PC-3 (cell line): ENCODE measurements around the gene ZNF878. TPM values are rescaled to one million over a fixed set of nuclear protein-coding genes. Genes with fewer than 3 reads are reported as not detected.

ENCODE experiments used
- ATAC-seq: fragments of 200-7000 bp; cut with Tn5 transposase; 2 replicates; pipeline ENCODE4 v1.9.1; 2020; ENCODE audit warnings: mild to moderate bottlenecking, moderate library complexity
- BruUV-seq: library from RNA; stranded (reverse); fragments of 400-500 nt; replicated peaks from 2 replicates; lab custom pipeline; 2021; lab: Mats Ljungman, UMichigan
- CTCF ChIA-PET: fragments of 300-600 bp; sonication (Branson Sonifier 250); formaldehyde crosslinking; loops from one replicate; lab custom pipeline; 2022; ENCODE audit warnings: antibody characterized with exemption; lab: Charles Lee
- POLR2A ChIA-PET: fragments of 300-600 bp; sonication (Branson Sonifier 250); formaldehyde crosslinking; loops from one replicate; lab custom pipeline; 2022; ENCODE audit warnings: antibody characterized with exemption; ENCODE audit not compliant: unreplicated experiment; lab: Charles Lee
- DNase-seq: peaks from one replicate; pipeline ENCODE4 v3.0.0-alpha.2; 2015
- H2AFZ ChIP-seq: fragments of 300-600 bp; sonication (generic); 2 replicates; pipeline ENCODE4 v1.6.0; 2016; ENCODE audit warnings: antibody characterized with exemption, low read length
- H3F3A ChIP-seq: fragments of 300-600 bp; sonication (generic); one replicate; pipeline ENCODE4 v1.6.0; 2017; ENCODE audit warnings: antibody characterized with exemption, low read length, control low read depth, mild to moderate bottlenecking; ENCODE audit not compliant: unreplicated experiment
- H3K27ac ChIP-seq: fragments of 300-600 bp; sonication (generic); 2 replicates; pipeline ENCODE4 v1.5.1; 2016; ENCODE audit warnings: mild to moderate bottlenecking, low read length
- H3K27me3 ChIP-seq: fragments of 300-600 bp; sonication (generic); 2 replicates; pipeline ENCODE4 v1.6.1; 2016; ENCODE audit warnings: low read length, mixed read lengths
- H3K36me3 ChIP-seq: fragments of 300-600 bp; sonication (generic); 2 replicates; pipeline ENCODE4 v1.6.1; 2016; ENCODE audit warnings: low read depth, mixed run types, low read length, mixed read lengths
- H3K4me1 ChIP-seq: fragments of 300-600 bp; sonication (generic); 2 replicates; pipeline ENCODE4 v1.5.1; 2016; ENCODE audit warnings: low read length; ENCODE audit not compliant: insufficient read depth
- H3K4me2 ChIP-seq: fragments of 300-600 bp; sonication (generic); 2 replicates; pipeline ENCODE4 v1.6.0; 2016; ENCODE audit warnings: low read length
- H3K4me3 ChIP-seq: fragments of 300-600 bp; sonication (generic); 2 replicates; pipeline ENCODE4 v1.5.1; 2016; ENCODE audit warnings: mild to moderate bottlenecking, low read length, mixed read lengths
- H3K79me2 ChIP-seq: fragments of 300-600 bp; sonication (generic); 2 replicates; pipeline ENCODE4 v1.6.1; 2017; ENCODE audit warnings: low read length, mixed read lengths
- H3K9ac ChIP-seq: fragments of 300-600 bp; sonication (generic); 2 replicates; pipeline ENCODE4 v1.6.0; 2016; ENCODE audit warnings: mild to moderate bottlenecking, low read length
- H3K9me2 ChIP-seq: fragments of 300-600 bp; sonication (generic); replicated peaks from 2 replicates; pipeline ENCODE4 v1.6.1; 2016; ENCODE audit warnings: mixed run types, low read length, mixed read lengths
- H3K9me3 ChIP-seq: fragments of 300-600 bp; sonication (generic); 2 replicates; pipeline ENCODE4 v1.6.1; 2016; ENCODE audit warnings: low read length, mixed read lengths
- H4K20me1 ChIP-seq: fragments of 300-600 bp; sonication (generic); 2 replicates; pipeline ENCODE4 v1.6.1; 2016; ENCODE audit warnings: low read length, mixed read lengths
- EZH2 ChIP-seq: fragments of 300-600 bp; sonication (generic); IDR thresholded peaks from one replicate; pipeline ENCODE4 v1.6.1; 2017; ENCODE audit warnings: antibody characterized with exemption, mild to moderate bottlenecking, low read length; ENCODE audit not compliant: unreplicated experiment
- EZH2phosphoT487 ChIP-seq: fragments of 300-600 bp; sonication (generic); IDR thresholded peaks from 2 replicates; pipeline ENCODE4 v1.6.1; 2018; ENCODE audit warnings: mild to moderate bottlenecking, antibody characterized with exemption, low read length, borderline replicate concordance
- intact Hi-C: fragments of 100-400 bp; cut with micrococcal nuclease; formaldehyde crosslinking; loops from 2 replicates; pipeline ENCODE4 v1.9.0; 2023
- total RNA-seq: library from RNA; depleted of rRNA; stranded (reverse); fragments of >200 nt; gene quantifications from 2 replicates; pipeline ENCODE4 v1.2.3, GENCODE V29; 2014
- TF ChIP-seq, protein P1 (sequence below): fragments of 300-600 bp; sonication (generic); conservative IDR thresholded peaks from 2 replicates; pipeline ENCODE4 v1.5.1; 2017; ENCODE audit warnings: antibody characterized with exemption, low read depth, mild to moderate bottlenecking, low read length

ZNF878 gene
- total RNA-seq, 1 experiment from 2014 or later: 1.9 TPM

DNA sequence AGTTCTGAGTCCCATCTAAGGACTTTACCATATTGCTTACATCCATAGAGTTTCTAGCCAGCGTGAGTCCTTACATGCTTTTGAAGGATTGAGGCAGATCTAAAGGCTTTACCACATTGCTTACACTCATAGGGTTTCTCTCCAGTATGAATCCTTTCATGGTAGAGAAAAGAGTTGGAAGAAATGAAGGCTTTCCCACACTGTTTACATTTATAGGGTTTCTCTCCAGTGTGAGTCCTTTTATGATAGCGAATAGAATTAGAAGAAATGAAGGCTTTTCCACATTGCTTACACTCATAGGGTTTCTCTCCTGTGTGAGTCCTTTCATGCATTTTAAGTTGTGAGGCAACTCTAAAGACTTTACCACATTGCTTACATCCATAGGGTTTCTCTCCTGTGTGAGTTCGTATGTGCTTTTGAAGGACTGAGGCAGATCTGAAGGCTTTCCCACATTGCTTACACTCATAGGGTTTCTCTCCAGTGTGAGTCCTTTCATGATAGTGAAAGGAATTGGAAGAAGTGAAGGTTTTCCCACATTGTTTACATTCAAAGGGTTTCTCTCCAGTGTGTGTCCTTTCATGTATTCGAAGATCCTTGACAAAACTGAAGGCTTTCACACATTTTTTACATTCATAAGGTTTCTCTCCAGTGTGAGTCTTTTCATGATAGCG is 8.9 kb downstream of the ZNF878 start:
- H4K20me1 ChIP-seq: no peaks in the 10 kb centered on the region
- no peaks in the 10 kb centered on the region for H3F3A ChIP-seq
- H3K9ac ChIP-seq: no peak overlapping the region
- intact Hi-C loops: no loop called here
- no peaks in the 10 kb centered on the region for H3K27me3 ChIP-seq
- ATAC-seq (no peak), DNase-seq (no peak)
- ChIA-PET CTCF (no interaction called here), POLR2A (no interaction called here)
- no peak for TF ChIP-seq EZH2phosphoT487
- TF ChIP-seq, protein P1, sequence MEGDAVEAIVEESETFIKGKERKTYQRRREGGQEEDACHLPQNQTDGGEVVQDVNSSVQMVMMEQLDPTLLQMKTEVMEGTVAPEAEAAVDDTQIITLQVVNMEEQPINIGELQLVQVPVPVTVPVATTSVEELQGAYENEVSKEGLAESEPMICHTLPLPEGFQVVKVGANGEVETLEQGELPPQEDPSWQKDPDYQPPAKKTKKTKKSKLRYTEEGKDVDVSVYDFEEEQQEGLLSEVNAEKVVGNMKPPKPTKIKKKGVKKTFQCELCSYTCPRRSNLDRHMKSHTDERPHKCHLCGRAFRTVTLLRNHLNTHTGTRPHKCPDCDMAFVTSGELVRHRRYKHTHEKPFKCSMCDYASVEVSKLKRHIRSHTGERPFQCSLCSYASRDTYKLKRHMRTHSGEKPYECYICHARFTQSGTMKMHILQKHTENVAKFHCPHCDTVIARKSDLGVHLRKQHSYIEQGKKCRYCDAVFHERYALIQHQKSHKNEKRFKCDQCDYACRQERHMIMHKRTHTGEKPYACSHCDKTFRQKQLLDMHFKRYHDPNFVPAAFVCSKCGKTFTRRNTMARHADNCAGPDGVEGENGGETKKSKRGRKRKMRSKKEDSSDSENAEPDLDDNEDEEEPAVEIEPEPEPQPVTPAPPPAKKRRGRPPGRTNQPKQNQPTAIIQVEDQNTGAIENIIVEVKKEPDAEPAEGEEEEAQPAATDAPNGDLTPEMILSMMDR: no peak
- H3K9me3 ChIP-seq: peaks cover 59% of the 10 kb centered on the region
- no peaks in the 10 kb centered on the region for H3K79me2 ChIP-seq
- H3K4me1 ChIP-seq: no peaks in the 10 kb centered on the region
- H3K27ac ChIP-seq: no peak overlapping the region
- H3K36me3 ChIP-seq: peaks cover 55% of the 10 kb centered on the region
- H3K9me2 ChIP-seq: no peaks in the 10 kb centered on the region
- peak overlapping the region; percentile 31; the same call in 1 of the 2 replicates for H3K4me3 ChIP-seq
- H3K4me2 ChIP-seq: no peak overlapping the region
- no peak overlapping the region for H2AFZ ChIP-seq
- no TSS peak for BruUV-seq

DNA sequence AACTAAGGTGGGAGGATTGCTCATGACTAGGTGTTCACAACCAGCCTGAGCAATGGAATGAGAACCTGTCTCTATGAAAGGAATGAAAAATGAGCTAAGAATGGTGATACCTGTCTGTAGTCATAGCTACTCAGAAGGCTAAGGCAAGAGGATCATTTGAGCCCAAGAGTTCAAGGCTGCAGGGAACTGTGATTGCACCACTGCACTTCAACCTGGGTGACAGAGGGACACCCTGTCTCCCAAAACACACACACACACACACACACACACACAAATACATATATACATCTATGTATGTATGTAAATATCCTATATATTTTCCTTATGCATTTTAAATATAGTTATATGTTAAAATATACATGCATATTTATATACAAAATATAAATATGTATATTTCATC is 9.9 kb downstream of the ZNF878 start:
- Histone ChIP-seq H3K79me2 (no peaks in the 10 kb centered on the region), H3F3A (no peaks in the 10 kb centered on the region), H3K4me2 (no peak overlapping the region), H3K9me3 (peaks cover 59% of the 10 kb centered on the region), H3K4me1 (no peaks in the 10 kb centered on the region), H3K27me3 (no peaks in the 10 kb centered on the region), H3K4me3 (no peak overlapping the region), H4K20me1 (no peaks in the 10 kb centered on the region), H2AFZ (no peak overlapping the region), H3K9me2 (no peaks in the 10 kb centered on the region), H3K27ac (no peak overlapping the region), H3K9ac (no peak overlapping the region), H3K36me3 (peaks cover 56% of the 10 kb centered on the region)
- ChIA-PET POLR2A (no interaction called here), CTCF (no interaction called here)
- no peak for DNase-seq
- BruUV-seq: no TSS peak
- no peak for TF ChIP-seq EZH2phosphoT487
- TF ChIP-seq EZH2: no peak
- TF ChIP-seq, protein P1: no peak
- no peak for ATAC-seq
- intact Hi-C loops: no loop called here
